ENCODE results near the gene GABRD. TPM values are rescaled to one million over a fixed set of nuclear protein-coding genes. Genes with fewer than 3 reads are reported as not detected.

Gene GABRD
- total and polyA plus RNA-seq, 4 donors: 0.41 to 6.8 (median 1.8) TPM

DNA sequence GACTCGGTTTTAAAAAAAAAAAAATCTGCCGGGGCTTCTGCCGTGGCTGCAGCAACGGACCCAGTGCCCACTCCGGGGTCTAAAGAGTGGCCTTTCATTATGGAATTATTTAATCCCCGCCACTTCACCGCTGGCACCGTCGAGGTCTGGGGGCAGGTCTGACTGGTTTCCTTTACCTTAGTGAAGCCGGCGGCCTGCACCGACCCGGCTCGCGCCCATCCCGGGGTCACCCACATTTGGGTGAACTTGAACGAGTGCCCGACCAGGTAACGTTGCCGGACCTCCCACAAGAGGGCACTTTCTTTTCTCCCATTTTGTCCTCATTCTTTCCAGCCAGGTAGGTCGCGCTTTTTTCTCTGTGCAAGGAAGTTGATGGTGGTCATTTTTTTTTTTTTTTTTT, 35.4 kb downstream of the GABRD start:
- Histone ChIP-seq H3K27me3 (ENCODE audit: control insufficient read depth in 3 of 3, insufficient read depth in 3 of 3, low read length in 2 of 3) (peaks cover 0 to 4% (median 3%) of the 10 kb centered on the region in 3 donors), H3K36me3 (ENCODE audit: control insufficient read depth in 4 of 4, insufficient read depth in 4 of 4, low read length in 4 of 4) (peaks cover 0 to 2% (median 0%) of the 10 kb centered on the region in 4 donors), H3K9me3 (ENCODE audit: control insufficient read depth in 4 of 4, insufficient read depth in 3 of 4, low read length in 3 of 4) (no peaks in the 10 kb centered on the region), H3K9ac (ENCODE audit: insufficient read depth in 1 of 2, low read length in 2 of 2) (no peak overlapping the region), H3K4me1 (ENCODE audit: control insufficient read depth in 5 of 5, insufficient read depth in 5 of 5, low read length in 5 of 5) (peaks cover 0 to 11% (median 0%) of the 10 kb centered on the region in 5 donors), H3K27ac (ENCODE audit: low read depth in 1 of 2, low read length in 1 of 2) (peak overlapping the region in 1 of 2 donors; percentile 48), H3K4me3 (no peak overlapping the region)
- 64 to 82% methylated on average over 22 of the region's 22 CpGs for WGBS, 2 donors
- TF ChIP-seq, protein P1, sequence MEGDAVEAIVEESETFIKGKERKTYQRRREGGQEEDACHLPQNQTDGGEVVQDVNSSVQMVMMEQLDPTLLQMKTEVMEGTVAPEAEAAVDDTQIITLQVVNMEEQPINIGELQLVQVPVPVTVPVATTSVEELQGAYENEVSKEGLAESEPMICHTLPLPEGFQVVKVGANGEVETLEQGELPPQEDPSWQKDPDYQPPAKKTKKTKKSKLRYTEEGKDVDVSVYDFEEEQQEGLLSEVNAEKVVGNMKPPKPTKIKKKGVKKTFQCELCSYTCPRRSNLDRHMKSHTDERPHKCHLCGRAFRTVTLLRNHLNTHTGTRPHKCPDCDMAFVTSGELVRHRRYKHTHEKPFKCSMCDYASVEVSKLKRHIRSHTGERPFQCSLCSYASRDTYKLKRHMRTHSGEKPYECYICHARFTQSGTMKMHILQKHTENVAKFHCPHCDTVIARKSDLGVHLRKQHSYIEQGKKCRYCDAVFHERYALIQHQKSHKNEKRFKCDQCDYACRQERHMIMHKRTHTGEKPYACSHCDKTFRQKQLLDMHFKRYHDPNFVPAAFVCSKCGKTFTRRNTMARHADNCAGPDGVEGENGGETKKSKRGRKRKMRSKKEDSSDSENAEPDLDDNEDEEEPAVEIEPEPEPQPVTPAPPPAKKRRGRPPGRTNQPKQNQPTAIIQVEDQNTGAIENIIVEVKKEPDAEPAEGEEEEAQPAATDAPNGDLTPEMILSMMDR (IDR thresholded peaks at IDR 0.05; ENCODE audit: control extremely low read depth, extremely low read depth): no peak
- ATAC-seq (ENCODE audit: insufficient read depth, low FRiP score) (no peak), DNase-seq (peak in 1 of 3 donors; percentile 33)

DNA sequence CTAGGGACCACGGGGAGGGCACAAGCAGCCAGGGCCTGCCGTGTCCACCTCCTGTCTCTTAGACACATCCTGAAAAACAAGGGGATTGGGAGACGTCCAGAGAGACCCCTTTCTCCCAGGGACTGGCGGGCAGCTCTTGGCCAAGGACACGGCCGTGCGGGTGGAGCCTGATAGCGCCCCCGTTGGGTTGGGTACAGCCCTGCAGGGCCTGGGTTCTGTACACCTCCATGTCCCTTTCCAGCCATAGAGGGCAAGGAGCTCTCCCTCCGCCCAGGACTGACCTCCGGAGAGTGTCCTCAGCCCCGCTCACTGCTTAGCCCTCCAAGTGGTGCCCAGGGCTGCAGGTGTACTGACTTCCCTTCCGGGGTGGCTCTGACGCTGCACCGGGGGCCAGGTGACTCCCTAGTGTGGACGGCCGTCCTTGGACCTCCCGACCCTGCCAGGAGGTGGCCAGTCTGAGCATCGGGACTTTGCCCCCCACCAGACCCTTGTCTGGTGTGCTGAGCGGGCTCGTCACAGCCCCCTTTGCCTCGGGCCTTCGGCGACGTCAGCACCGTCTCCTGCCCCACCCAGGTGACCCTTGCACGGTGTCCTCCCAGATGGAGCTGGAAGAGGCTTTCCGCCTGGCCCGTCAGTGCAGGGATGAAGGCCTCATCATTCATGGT, 36.9 kb downstream of the GABRD start:
- Histone ChIP-seq H3K4me3 (no peak overlapping the region), H3K27ac (ENCODE audit: low read depth in 1 of 2, low read length in 1 of 2) (no peak overlapping the region), H3K4me1 (ENCODE audit: control insufficient read depth in 5 of 5, insufficient read depth in 5 of 5, low read length in 5 of 5) (peaks cover 0 to 8% (median 0%) of the 10 kb centered on the region in 5 donors), H3K27me3 (ENCODE audit: control insufficient read depth in 3 of 3, insufficient read depth in 3 of 3, low read length in 2 of 3) (no peaks in the 10 kb centered on the region), H3K9ac (ENCODE audit: insufficient read depth in 1 of 2, low read length in 2 of 2) (no peak overlapping the region), H3K36me3 (ENCODE audit: control insufficient read depth in 4 of 4, insufficient read depth in 4 of 4, low read length in 4 of 4) (peaks cover 0 to 5% (median 0%) of the 10 kb centered on the region in 4 donors), H3K9me3 (ENCODE audit: control insufficient read depth in 4 of 4, insufficient read depth in 3 of 4, low read length in 3 of 4) (no peaks in the 10 kb centered on the region)
- WGBS, 2 donors: 93 to 95% methylated on average over 29 of the region's 29 CpGs
- TF ChIP-seq, protein P1 (IDR thresholded peaks at IDR 0.05; ENCODE audit: control extremely low read depth, extremely low read depth): no peak
- no peak for ATAC-seq (ENCODE audit: insufficient read depth, low FRiP score)
- DNase-seq: no peak

- Histone ChIP-seq H3K36me3 (ENCODE audit: control insufficient read depth in 4 of 4, insufficient read depth in 4 of 4, low read length in 4 of 4) (peaks cover 0 to 5% (median 0%) of the 10 kb centered on the region in 4 donors), H3K4me1 (ENCODE audit: control insufficient read depth in 5 of 5, insufficient read depth in 5 of 5, low read length in 5 of 5) (peaks cover 0 to 8% (median 0%) of the 10 kb centered on the region in 5 donors), H3K9me3 (ENCODE audit: control insufficient read depth in 4 of 4, insufficient read depth in 3 of 4, low read length in 3 of 4) (no peaks in the 10 kb centered on the region), H3K27me3 (ENCODE audit: control insufficient read depth in 3 of 3, insufficient read depth in 3 of 3, low read length in 2 of 3) (no peaks in the 10 kb centered on the region), H3K4me3 (no peak overlapping the region), H3K27ac (ENCODE audit: low read depth in 1 of 2, low read length in 1 of 2) (no peak overlapping the region), H3K9ac (ENCODE audit: insufficient read depth in 1 of 2, low read length in 2 of 2) (no peak overlapping the region)
- 95% methylated on average over 25 of the region's 25 CpGs for WGBS, 2 donors
- ATAC-seq (ENCODE audit: insufficient read depth, low FRiP score) (no peak), DNase-seq (no peak)
- TF ChIP-seq, protein P1 (IDR thresholded peaks at IDR 0.05; ENCODE audit: control extremely low read depth, extremely low read depth): no peak
Observed at GRCh38 chr1:2056955-2057590, 37.9 kb downstream of the GABRD start.

Measured in lung (tissue), 12 donors.